ENCODE measurements around the gene CWF19L1.

GRCh38 chr10:100201549-100201948 is 65.9 kb downstream of the CWF19L1 start:
- TF ChIP-seq JUN (IDR thresholded peaks at IDR 0.05; ENCODE audit: borderline replicate concordance, insufficient read depth, insufficient read length, low read depth) (no peak), CTCF (IDR thresholded peaks at IDR 0.05; ENCODE audit: extremely low read depth in 1 of 2, insufficient read depth in 1 of 2, low read depth in 1 of 2, low read length in 2 of 2) (no peak), POLR2A (IDR thresholded peaks at IDR 0.05; ENCODE audit: low read depth, low read length) (no peak), EZH2 (IDR thresholded peaks at IDR 0.05; ENCODE audit: borderline replicate concordance, low read depth, low read length, severe bottlenecking) (no peak), POLR2AphosphoS5 (IDR thresholded peaks at IDR 0.05; ENCODE audit: insufficient read depth, low read depth, low read length) (no peak), MAX (IDR thresholded peaks at IDR 0.05; ENCODE audit: insufficient read depth, insufficient read length) (no peak), FOS (IDR thresholded peaks at IDR 0.05; ENCODE audit: borderline replicate concordance, insufficient read depth, low read length) (no peak), MYC (IDR thresholded peaks at IDR 0.05; ENCODE audit: low read depth, low read length) (no peak)

Measured in endothelial cell of umbilical vein (primary cell).